Thyroid gland (tissue), 4 donors: ENCODE measurements around the gene SLC25A45. TPM values are rescaled to one million over a fixed set of nuclear protein-coding genes. Genes with fewer than 3 reads are reported as not detected.

Source experiments
- DNase-seq, 2 donors: peaks; one replicate each; pipeline ENCODE4 v3.0.0-alpha.2; 2019
- H3K27ac ChIP-seq, 3 donors: fragments of 200-600 bp; sonication (generic); 1 replicate in 2 of 3; 2 replicates in 1 of 3; pipeline ENCODE4 v1.5.1; 2016 to 2019; ENCODE audit warnings: mild to moderate bottlenecking in 1 of 3, moderate library complexity in 1 of 3
- H3K27me3 ChIP-seq: fragments of 200-600 bp; sonication (generic); one replicate; pipeline ENCODE4 v1.5.1; 2019
- H3K36me3 ChIP-seq, 2 donors: fragments of 200-600 bp; sonication (generic); one replicate each; pipeline ENCODE4 v1.5.1; 2016 to 2019
- H3K4me1 ChIP-seq, 2 donors: fragments of 200-600 bp; sonication (generic); one replicate each; pipeline ENCODE4 v1.5.1; 2017 to 2019
- H3K4me3 ChIP-seq, 3 donors: fragments of 200-600 bp; sonication (generic); replicated peaks in 1 of 3; 1 replicate in 2 of 3; 2 replicates in 1 of 3; pipeline ENCODE4 v1.5.1; 2016; ENCODE audit warnings: mild to moderate bottlenecking in 1 of 3
- H3K9me3 ChIP-seq: fragments of 200-600 bp; sonication (generic); one replicate; pipeline ENCODE4 v1.5.1; 2017
- CTCF ChIP-seq, 6 experiments: fragments of 200-600 bp in 3 of 6; fragments of 450-650 bp in 3 of 6; sonication (generic) in 3 of 6; IDR thresholded peaks; one replicate each; pipeline ENCODE4 v1.5.1; 2016 to 2019; ENCODE audit warnings: antibody characterized with exemption in 6 of 6, mild to moderate bottlenecking in 2 of 6, inconsistent platforms in 1 of 6, moderate library complexity in 1 of 6
- POLR2A ChIP-seq, 2 donors: fragments of 450-650 bp; IDR thresholded peaks; one replicate each; pipeline ENCODE4 v1.6.1; 2017; ENCODE audit warnings: antibody characterized with exemption in 2 of 2, mild to moderate bottlenecking in 2 of 2, moderate library complexity in 1 of 2
- WGBS, 2 donors: methylation state at CpG; one replicate each; pipeline ENCODE4 v1.1.5; 2017; 5-methylcytosine and 5-hydroxymethylcytosine counted together
- intact Hi-C: fragments of 100-400 bp; cut with DNase I; formaldehyde crosslinking; loops from one replicate; pipeline ENCODE4 v1.15.1; 2023
- total RNA-seq, 4 donors: library from RNA; depleted of rRNA; stranded (reverse); fragments of >200 nt; gene quantifications; one replicate each; pipeline ENCODE4 v1.2.3, GENCODE V29; 2016

SLC25A45 gene
- total RNA-seq, 4 donors from 2014 or later = 13.0 to 28.0 (median 20.9) TPM

- Histone ChIP-seq H3K36me3 (peaks cover 9 to 16% of the 10 kb centered on the region in 2 donors), H3K4me3 (no peak overlapping the region), H3K27me3 (no peaks in the 10 kb centered on the region), H3K9me3 (no peaks in the 10 kb centered on the region), H3K4me1 (peaks cover 7 to 56% of the 10 kb centered on the region in 2 donors), H3K27ac (peak overlapping the region; percentile 24 to 76 (median 56))
- 70 to 79% methylated on average over 21 of the region's 21 CpGs for WGBS, 2 donors
- intact Hi-C loops = no loop called here
- no peak for DNase-seq
- TF ChIP-seq POLR2A (IDR thresholded peaks at IDR 0.05) (no peak), CTCF (IDR thresholded peaks at IDR 0.05) (no peak)
These were observed 7.9 kb upstream of the SLC25A45 start for GRCh38 chr11:65390099-65390941.

GRCh38 chr11:65389294-65389980 lies 7.0 kb upstream of the SLC25A45 start:
- WGBS, 2 donors = 86 to 89% methylated on average over 6 to 14 of the region's 20 CpGs
- no peaks in the 10 kb centered on the region for H3K27me3 ChIP-seq
- H3K27ac ChIP-seq = peak overlapping the region; percentile 24 to 76 (median 56)
- intact Hi-C loops = no loop called here
- TF ChIP-seq CTCF (IDR thresholded peaks at IDR 0.05) (no peak), POLR2A (IDR thresholded peaks at IDR 0.05) (no peak)
- DNase-seq = no peak
- H3K4me3 ChIP-seq = no peak overlapping the region
- H3K36me3 ChIP-seq = peaks cover 9 to 10% of the 10 kb centered on the region in 2 donors
- peaks cover 7 to 61% of the 10 kb centered on the region in 2 donors for H3K4me1 ChIP-seq
- H3K9me3 ChIP-seq = no peaks in the 10 kb centered on the region

GRCh38 chr11:65388731-65389130 lies 6.3 kb upstream of the SLC25A45 start:
- Histone ChIP-seq H3K36me3 (peaks cover 2 to 9% of the 10 kb centered on the region in 2 donors), H3K27ac (peak overlapping the region in 2 of 3 donors; percentile 56 to 76), H3K4me1 (peaks cover 7 to 66% of the 10 kb centered on the region in 2 donors), H3K27me3 (no peaks in the 10 kb centered on the region), H3K9me3 (no peaks in the 10 kb centered on the region), H3K4me3 (no peak overlapping the region)
- intact Hi-C loops = no loop called here
- WGBS, 2 donors = 94 to 95% methylated on average over 4 of the region's 4 CpGs
- DNase-seq = no peak
- no peak for TF ChIP-seq POLR2A (IDR thresholded peaks at IDR 0.05)
- TF ChIP-seq CTCF (IDR thresholded peaks at IDR 0.05) = no peak

- Histone ChIP-seq H3K4me3 (peak within 1 kb of the TSS; percentile 38 to 91 (median 77)), H3K27ac (peak within 1 kb of the TSS; percentile 91 to 94 (median 93)), H3K9me3 (no peaks in the 10 kb centered on the region), H3K36me3 (no peaks in the 10 kb centered on the region), H3K4me1 (peaks cover 19 to 80% of the 10 kb centered on the region in 2 donors), H3K27me3 (no peaks in the 10 kb centered on the region)
- peak; percentile 91 to 95 for DNase-seq
- intact Hi-C loops = no loop called here
- WGBS, 2 donors = 1 to 7% methylated on average over 21 of the region's 76 CpGs
- TF ChIP-seq CTCF (IDR thresholded peaks at IDR 0.05) (no peak), POLR2A (IDR thresholded peaks at IDR 0.05) (peak in 1 of 2 donors; percentile 90)
These were observed 4.1 kb upstream of the SLC25A45 start, which contains the start of gene FRMD8 for GRCh38 chr11:65386307-65387140. TSS of gene FRMD8 (plus strand) at chr11:65386637. CDS start at chr11:65387037, 400 bp downstream.
